ENCODE data around the gene EIF4H.

Gene EIF4H

GRCh38 chr7:74176555-74176954 is 2.4 kb downstream of the EIF4H start:
- FAIRE-seq (no peak), DNase-seq (ENCODE audit: insufficient read length) (no peak)
- no peak for TF ChIP-seq POLR2AphosphoS5 (IDR thresholded peaks at IDR 0.05; ENCODE audit: low read depth, low read length)
- no peak for TF ChIP-seq TAF1 (IDR thresholded peaks at IDR 0.05; ENCODE audit: borderline replicate concordance, low read depth, low read length)
- TF ChIP-seq POLR2A (IDR thresholded peaks at IDR 0.05; ENCODE audit: low read depth, low read length), result no peak

GRCh38 chr7:74178632-74179031 is 4.5 kb downstream of the EIF4H start:
- TF ChIP-seq TAF1 (IDR thresholded peaks at IDR 0.05; ENCODE audit: borderline replicate concordance, low read depth, low read length) (no peak), POLR2AphosphoS5 (IDR thresholded peaks at IDR 0.05; ENCODE audit: low read depth, low read length) (no peak), POLR2A (IDR thresholded peaks at IDR 0.05; ENCODE audit: low read depth, low read length) (no peak)
- FAIRE-seq (no peak), DNase-seq (ENCODE audit: insufficient read length) (no peak)

GRCh38 chr7:74179935-74180604 is 5.9 kb downstream of the EIF4H start:
- TF ChIP-seq POLR2A (IDR thresholded peaks at IDR 0.05; ENCODE audit: low read depth, low read length) (no peak), TAF1 (IDR thresholded peaks at IDR 0.05; ENCODE audit: borderline replicate concordance, low read depth, low read length) (no peak), POLR2AphosphoS5 (IDR thresholded peaks at IDR 0.05; ENCODE audit: low read depth, low read length) (no peak)
- no peak for DNase-seq (ENCODE audit: insufficient read length)
- no peak for FAIRE-seq

- FAIRE-seq, result no peak
- no peak for DNase-seq (ENCODE audit: insufficient read length)
- TF ChIP-seq TAF1 (IDR thresholded peaks at IDR 0.05; ENCODE audit: borderline replicate concordance, low read depth, low read length) (no peak), POLR2A (IDR thresholded peaks at IDR 0.05; ENCODE audit: low read depth, low read length) (no peak), POLR2AphosphoS5 (IDR thresholded peaks at IDR 0.05; ENCODE audit: low read depth, low read length) (no peak)
Observed at GRCh38 chr7:74180866-74181265, 6.7 kb downstream of the EIF4H start.

GRCh38 chr7:74181821-74182220 is 7.7 kb downstream of the EIF4H start:
- TF ChIP-seq TAF1 (IDR thresholded peaks at IDR 0.05; ENCODE audit: borderline replicate concordance, low read depth, low read length) (no peak), POLR2A (IDR thresholded peaks at IDR 0.05; ENCODE audit: low read depth, low read length) (no peak), POLR2AphosphoS5 (IDR thresholded peaks at IDR 0.05; ENCODE audit: low read depth, low read length) (no peak)
- DNase-seq (ENCODE audit: insufficient read length), result no peak
- FAIRE-seq, result no peak

GRCh38 chr7:74182453-74183090 is 8.4 kb downstream of the EIF4H start:
- TF ChIP-seq POLR2AphosphoS5 (IDR thresholded peaks at IDR 0.05; ENCODE audit: low read depth, low read length), result no peak
- no peak for TF ChIP-seq TAF1 (IDR thresholded peaks at IDR 0.05; ENCODE audit: borderline replicate concordance, low read depth, low read length)
- TF ChIP-seq POLR2A (IDR thresholded peaks at IDR 0.05; ENCODE audit: low read depth, low read length), result 0 out of 2 replicates have a peak, but pooled peaks have one; percentile 18
- FAIRE-seq, result no peak
- no peak for DNase-seq (ENCODE audit: insufficient read length)

- FAIRE-seq (no peak), DNase-seq (ENCODE audit: insufficient read length) (no peak)
- TF ChIP-seq POLR2AphosphoS5 (IDR thresholded peaks at IDR 0.05; ENCODE audit: low read depth, low read length) (no peak), TAF1 (IDR thresholded peaks at IDR 0.05; ENCODE audit: borderline replicate concordance, low read depth, low read length) (no peak)
Observed at GRCh38 chr7:74183142-74183541, 9.0 kb downstream of the EIF4H start.

GRCh38 chr7:74183653-74184450 is 9.7 kb downstream of the EIF4H start:
- no peak for TF ChIP-seq TAF1 (IDR thresholded peaks at IDR 0.05; ENCODE audit: borderline replicate concordance, low read depth, low read length)
- TF ChIP-seq POLR2A (IDR thresholded peaks at IDR 0.05; ENCODE audit: low read depth, low read length), result no peak
- TF ChIP-seq POLR2AphosphoS5 (IDR thresholded peaks at IDR 0.05; ENCODE audit: low read depth, low read length), result no peak
- FAIRE-seq, result no peak
- no peak for DNase-seq (ENCODE audit: insufficient read length)

- no peak for FAIRE-seq
- TF ChIP-seq TAF1 (IDR thresholded peaks at IDR 0.05; ENCODE audit: borderline replicate concordance, low read depth, low read length) (no peak), POLR2A (IDR thresholded peaks at IDR 0.05; ENCODE audit: low read depth, low read length) (no peak), POLR2AphosphoS5 (IDR thresholded peaks at IDR 0.05; ENCODE audit: low read depth, low read length) (no peak)
- DNase-seq (ENCODE audit: insufficient read length), result no peak
Observed at GRCh38 chr7:74185016-74185415, 10.9 kb downstream of the EIF4H start.

GRCh38 chr7:74185636-74186035 is 11.5 kb downstream of the EIF4H start:
- FAIRE-seq (no peak), DNase-seq (ENCODE audit: insufficient read length) (no peak)
- TF ChIP-seq TAF1 (IDR thresholded peaks at IDR 0.05; ENCODE audit: borderline replicate concordance, low read depth, low read length), result no peak
- TF ChIP-seq POLR2AphosphoS5 (IDR thresholded peaks at IDR 0.05; ENCODE audit: low read depth, low read length), result no peak

- TF ChIP-seq POLR2A (IDR thresholded peaks at IDR 0.05; ENCODE audit: low read depth, low read length) (no peak), POLR2AphosphoS5 (IDR thresholded peaks at IDR 0.05; ENCODE audit: low read depth, low read length) (no peak), TAF1 (IDR thresholded peaks at IDR 0.05; ENCODE audit: borderline replicate concordance, low read depth, low read length) (no peak)
- FAIRE-seq (peak; percentile 24), DNase-seq (ENCODE audit: insufficient read length) (no peak)
Observed at GRCh38 chr7:74187915-74188675, 13.9 kb downstream of the EIF4H start.

All from GM12892 (cell line).